ENCODE data around the gene ARRB1. TPM values are rescaled to one million over a fixed set of nuclear protein-coding genes. Genes with fewer than 3 reads are reported as not detected.

The ARRB1 gene
- total RNA-seq, 4 donors from 2014 or later, result 23.1 to 61.8 (median 44.8) TPM

DNA sequence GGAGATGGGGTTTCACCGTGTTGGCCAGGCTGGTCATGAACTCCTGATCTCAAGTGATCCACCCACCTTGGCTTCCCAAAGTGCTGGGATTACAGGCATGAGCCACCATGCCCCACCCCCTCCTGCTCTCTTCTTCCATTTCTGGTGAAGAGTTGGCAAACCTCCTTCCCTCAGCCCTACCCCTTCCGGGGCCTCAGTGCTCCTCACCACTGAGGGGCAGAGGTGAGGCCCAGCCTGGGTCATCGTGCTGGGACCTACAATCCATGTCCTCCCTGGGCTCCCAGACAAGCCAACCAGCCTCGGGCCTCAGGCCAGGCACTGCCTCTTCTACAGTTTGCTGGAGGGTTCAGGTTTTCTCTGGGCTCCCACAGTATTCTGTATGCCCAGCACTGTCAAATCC, 125.7 kb downstream of the ARRB1 start:
- H3K4me1 ChIP-seq, result no peaks in the 10 kb centered on the region
- H3K36me3 ChIP-seq, result no peaks in the 10 kb centered on the region
- intact Hi-C loops (cut with DNase I; ENCODE audit: low total_unique reads), result no loop called here
- H3K27ac ChIP-seq, result no peak overlapping the region
- no peak for TF ChIP-seq POLR2A (IDR thresholded peaks at IDR 0.05)
- TF ChIP-seq, protein P1, sequence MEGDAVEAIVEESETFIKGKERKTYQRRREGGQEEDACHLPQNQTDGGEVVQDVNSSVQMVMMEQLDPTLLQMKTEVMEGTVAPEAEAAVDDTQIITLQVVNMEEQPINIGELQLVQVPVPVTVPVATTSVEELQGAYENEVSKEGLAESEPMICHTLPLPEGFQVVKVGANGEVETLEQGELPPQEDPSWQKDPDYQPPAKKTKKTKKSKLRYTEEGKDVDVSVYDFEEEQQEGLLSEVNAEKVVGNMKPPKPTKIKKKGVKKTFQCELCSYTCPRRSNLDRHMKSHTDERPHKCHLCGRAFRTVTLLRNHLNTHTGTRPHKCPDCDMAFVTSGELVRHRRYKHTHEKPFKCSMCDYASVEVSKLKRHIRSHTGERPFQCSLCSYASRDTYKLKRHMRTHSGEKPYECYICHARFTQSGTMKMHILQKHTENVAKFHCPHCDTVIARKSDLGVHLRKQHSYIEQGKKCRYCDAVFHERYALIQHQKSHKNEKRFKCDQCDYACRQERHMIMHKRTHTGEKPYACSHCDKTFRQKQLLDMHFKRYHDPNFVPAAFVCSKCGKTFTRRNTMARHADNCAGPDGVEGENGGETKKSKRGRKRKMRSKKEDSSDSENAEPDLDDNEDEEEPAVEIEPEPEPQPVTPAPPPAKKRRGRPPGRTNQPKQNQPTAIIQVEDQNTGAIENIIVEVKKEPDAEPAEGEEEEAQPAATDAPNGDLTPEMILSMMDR (IDR thresholded peaks at IDR 0.05), result no peak
- H3K4me3 ChIP-seq, result no peak overlapping the region
- DNase-seq, result no peak
- no peaks in the 10 kb centered on the region for H3K27me3 ChIP-seq
- H3K9me3 ChIP-seq, result no peaks in the 10 kb centered on the region

DNA sequence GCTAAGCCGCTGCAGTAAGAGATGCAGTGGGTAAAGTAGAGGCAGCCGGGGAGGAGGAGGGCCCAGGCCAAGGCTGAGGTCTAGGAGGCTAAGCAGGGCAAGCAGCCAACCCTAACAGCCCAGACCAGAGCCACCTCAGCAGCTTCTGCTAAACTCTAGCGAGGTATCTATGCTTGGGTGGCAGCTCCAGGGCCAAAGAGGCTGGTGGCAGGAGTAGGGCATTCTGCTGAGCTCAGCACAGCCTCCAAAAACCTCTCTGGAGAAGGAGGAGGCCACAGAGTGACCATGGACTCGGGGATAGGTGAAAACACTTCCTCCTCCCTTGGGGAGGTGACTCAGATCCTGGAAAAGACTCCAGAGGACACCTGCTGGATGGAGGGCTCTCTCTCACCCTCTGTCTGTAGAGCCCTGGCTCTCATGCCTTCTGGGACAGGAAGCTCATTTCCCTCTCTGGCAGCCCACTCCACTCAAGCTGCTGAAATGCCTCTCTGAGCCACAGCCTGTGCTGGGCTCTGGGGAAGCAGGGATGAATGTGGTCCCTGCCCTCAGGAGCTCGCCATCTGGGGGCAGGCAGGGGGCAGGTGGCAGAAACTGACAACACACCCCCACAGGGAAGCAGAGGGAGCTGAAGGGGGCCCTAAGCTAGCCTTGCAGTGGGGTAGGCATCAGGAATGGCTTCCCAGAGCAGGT, 127.4 kb downstream of the ARRB1 start:
- no peak overlapping the region for H3K4me3 ChIP-seq
- H3K4me1 ChIP-seq, result no peaks in the 10 kb centered on the region
- H3K36me3 ChIP-seq, result no peaks in the 10 kb centered on the region
- H3K9me3 ChIP-seq, result no peaks in the 10 kb centered on the region
- H3K27me3 ChIP-seq, result no peaks in the 10 kb centered on the region
- intact Hi-C loops (cut with DNase I; ENCODE audit: low total_unique reads), result no loop called here
- DNase-seq, result no peak
- H3K27ac ChIP-seq, result no peak overlapping the region
- TF ChIP-seq, protein P1 (IDR thresholded peaks at IDR 0.05), result no peak
- TF ChIP-seq POLR2A (IDR thresholded peaks at IDR 0.05), result no peak

DNA sequence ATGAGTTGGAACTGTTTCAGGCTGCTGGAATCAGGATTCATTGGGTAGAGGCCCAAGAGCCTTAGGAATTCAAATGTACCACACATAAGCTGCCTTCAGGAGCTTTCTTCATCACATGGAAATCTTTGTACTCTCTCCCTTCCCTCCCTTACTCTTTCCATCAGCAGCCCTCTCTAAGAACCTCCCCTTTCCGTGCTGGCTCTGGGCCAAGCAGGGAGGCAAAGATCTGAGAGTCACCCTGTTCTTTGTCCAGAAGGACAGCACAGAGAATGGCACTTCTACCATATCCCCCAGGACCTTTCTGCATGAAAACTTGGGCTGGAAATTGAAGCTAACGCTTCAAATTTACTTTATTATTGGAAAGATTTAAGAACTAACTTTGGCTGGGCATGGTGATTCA, 131.6 kb downstream of the ARRB1 start:
- Histone ChIP-seq H3K27ac (no peak overlapping the region), H3K4me1 (no peaks in the 10 kb centered on the region), H3K4me3 (no peak overlapping the region), H3K27me3 (no peaks in the 10 kb centered on the region), H3K36me3 (no peaks in the 10 kb centered on the region), H3K9me3 (no peaks in the 10 kb centered on the region)
- intact Hi-C loops (cut with DNase I; ENCODE audit: low total_unique reads), result no loop called here
- no peak for TF ChIP-seq POLR2A (IDR thresholded peaks at IDR 0.05)
- TF ChIP-seq, protein P1 (IDR thresholded peaks at IDR 0.05), result no peak
- DNase-seq, result no peak

DNA sequence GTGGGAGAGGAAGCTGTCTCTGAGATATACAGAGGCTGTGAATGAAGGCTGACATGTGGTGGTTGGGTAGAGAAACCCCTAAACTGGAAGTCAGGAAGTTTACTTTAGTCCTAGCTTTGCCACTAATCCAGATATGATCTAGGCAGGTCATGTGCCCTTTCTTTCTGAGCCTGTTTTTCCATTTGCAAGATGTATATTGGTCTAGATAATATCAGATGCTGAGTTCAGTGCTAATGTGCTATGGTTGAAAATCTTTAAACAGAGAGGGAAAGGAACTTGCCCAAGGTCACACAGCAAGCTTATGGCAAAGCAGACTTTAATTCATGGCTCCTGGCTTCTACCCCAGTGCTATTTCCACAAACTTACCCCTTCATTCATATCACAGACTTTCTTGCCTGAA, 136.6 kb downstream of the ARRB1 start:
- no peaks in the 10 kb centered on the region for H3K4me1 ChIP-seq
- no peak overlapping the region for H3K4me3 ChIP-seq
- intact Hi-C loops (cut with DNase I; ENCODE audit: low total_unique reads), result no loop called here
- H3K9me3 ChIP-seq, result no peaks in the 10 kb centered on the region
- no peak for TF ChIP-seq POLR2A (IDR thresholded peaks at IDR 0.05)
- TF ChIP-seq, protein P1 (IDR thresholded peaks at IDR 0.05), result no peak
- no peaks in the 10 kb centered on the region for H3K36me3 ChIP-seq
- H3K27ac ChIP-seq, result no peak overlapping the region
- DNase-seq, result no peak
- no peaks in the 10 kb centered on the region for H3K27me3 ChIP-seq

DNA sequence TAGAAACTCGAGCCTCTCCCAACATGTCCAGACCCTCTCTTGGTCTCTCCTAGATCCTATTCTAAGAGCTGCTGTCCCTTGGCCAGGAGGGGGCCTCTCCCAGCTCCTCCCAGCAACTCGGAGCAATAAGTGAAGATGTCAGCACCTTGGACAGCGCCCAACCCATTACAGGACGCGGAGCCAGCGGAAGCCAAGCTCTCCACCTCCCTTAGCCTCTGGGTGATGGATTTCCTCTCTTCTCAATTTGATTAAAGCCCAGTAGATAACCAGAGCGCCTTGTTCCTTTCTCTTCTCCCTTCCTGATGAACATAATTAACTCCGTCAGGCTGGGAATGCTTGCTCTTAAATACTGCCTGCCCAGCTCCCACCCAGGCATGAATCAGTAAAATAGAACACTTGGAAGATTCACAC, 137.0 kb downstream of the ARRB1 start:
- Histone ChIP-seq H3K4me3 (no peak overlapping the region), H3K4me1 (no peaks in the 10 kb centered on the region), H3K27ac (no peak overlapping the region), H3K9me3 (no peaks in the 10 kb centered on the region), H3K27me3 (no peaks in the 10 kb centered on the region), H3K36me3 (no peaks in the 10 kb centered on the region)
- peak; percentile 52 to 60 for DNase-seq
- intact Hi-C loops (cut with DNase I; ENCODE audit: low total_unique reads), result no loop called here
- TF ChIP-seq POLR2A (IDR thresholded peaks at IDR 0.05), result no peak
- TF ChIP-seq, protein P1 (IDR thresholded peaks at IDR 0.05), result peak in 1 of 4 experiments; percentile 4

MicroRNAs within 50 kb of the gene (microRNA counts, 767-probe panel; counts per million panel counts)
- 0 counts per million in 2 donors for microRNA hsa-miR-326

Small RNA genes within 50 kb of the gene (microRNA-seq; reads per million reads assigned to microRNA genes)
- 2.5 reads per million for gene MIR326 (ENCODE audit: borderline microRNAs expressed, borderline replicate concordance)

Small RNA genes within 50 kb of the gene (small RNA-seq; reads per million reads assigned to genes)
- gene MIR326 (not detected), gene SNORD15A (not detected)

Other genes starting within 250 kb of the ARRB1 start
- 10 to 100 TPM; 11.8 to 58.1 (median 31.8) TPM for gene SLCO2B1, start 200.6 kb downstream of the ARRB1 start, total RNA-seq
- gene TPBGL, start 110.9 kb downstream of the ARRB1 start, total RNA-seq, result 1 to 10 TPM in 2 of 4 donors, under 1 TPM in 1, not detected in 1; 0.29 to 2.8 (median 1.0) TPM
- gene RPS3, start 47.9 kb upstream of the ARRB1 start, total RNA-seq, result 1,000 to 10,000 TPM; 1,322 to 4,168 (median 2,484) TPM
- 1 to 10 TPM in 1 of 4 donors, not detected in 3; 2.5 TPM for gene KLHL35, start 81.5 kb upstream of the ARRB1 start, total RNA-seq
- gene GDPD5, start 174.3 kb upstream of the ARRB1 start, total RNA-seq, result 10 to 100 TPM in 3 of 4 donors, 1 to 10 TPM in 1; 9.6 to 52.9 (median 28.2) TPM
- 100 to 1,000 TPM; 134 to 847 (median 280) TPM for gene SERPINH1, start 210.6 kb upstream of the ARRB1 start, total RNA-seq